HL-60 (cell line): ENCODE results near the gene TUBB4B.

Source experiments
- CTCF ChIP-seq: IDR thresholded peaks from one replicate; pipeline ENCODE4 v1.5.1; 2011; ENCODE audit warnings: low read length, control low read depth, inconsistent platforms; ENCODE audit not compliant: insufficient read depth
- GABPA ChIP-seq: IDR thresholded peaks from 2 replicates; pipeline ENCODE4 v1.6.1; 2012; ENCODE audit warnings: low read depth
- POLR2AphosphoS5 ChIP-seq: IDR thresholded peaks from 2 replicates; pipeline ENCODE4 v1.6.1; 2012; ENCODE audit warnings: low read depth
- REST ChIP-seq: IDR thresholded peaks from 2 replicates; pipeline ENCODE4 v1.6.1; 2012; ENCODE audit warnings: low read depth; ENCODE audit not compliant: insufficient replicate concordance
- SPI1 ChIP-seq: IDR thresholded peaks from 2 replicates; pipeline ENCODE4 v1.6.1; 2012; ENCODE audit warnings: low read depth, mild to moderate bottlenecking, borderline replicate concordance

- no peak for TF ChIP-seq CTCF
- TF ChIP-seq POLR2AphosphoS5: no peak
- TF ChIP-seq SPI1: no peak
- TF ChIP-seq GABPA: no peak
- TF ChIP-seq REST: no peak
Observed at GRCh38 chr9:137273095-137273490, 32.0 kb downstream of the TUBB4B start.
